CD4-positive, alpha-beta T cell treated with Interleukin-17A for 1 hour (primary cell): Measurements from ENCODE around the gene THOP1.

Experiments
- DNase-seq: peaks from one replicate; pipeline ENCODE4 v3.0.0-alpha.2; 2020

The THOP1 gene

GRCh38 chr19:2785244-2785997, at the start of gene THOP1:
Gene THOP1, plus strand, starts transcription at chr19:2785503. Its CDS starts 160 bp downstream, at chr19:2785663.
- DNase-seq = peak; percentile 98

GRCh38 chr19:2736550-2737190, 48.6 kb upstream of the THOP1 start:
- no peak for DNase-seq

GRCh38 chr19:2739602-2740313, 45.5 kb upstream of the THOP1 start, which contains the start of gene SLC39A3:
Gene SLC39A3, minus strand, starts transcription at chr19:2740017. Its CDS starts 2,760 bp downstream, at chr19:2737257.
- peak; percentile 99 for DNase-seq

GRCh38 chr19:2740314-2740656, 45.0 kb upstream of the THOP1 start:
- no peak for DNase-seq

GRCh38 chr19:2743099-2743498, 42.2 kb upstream of the THOP1 start:
- DNase-seq = no peak

- no peak for DNase-seq
Measured at GRCh38 chr19:2744113-2744512, 41.2 kb upstream of the THOP1 start.

- DNase-seq = no peak
Measured at GRCh38 chr19:2747349-2747748, 38.0 kb upstream of the THOP1 start.

- DNase-seq = no peak
Measured at GRCh38 chr19:2750808-2751437, 34.4 kb upstream of the THOP1 start.

GRCh38 chr19:2751438-2751830, 33.9 kb upstream of the THOP1 start:
- DNase-seq = no peak

GRCh38 chr19:2754659-2755447, 30.4 kb upstream of the THOP1 start:
- DNase-seq = no peak

GRCh38 chr19:2755448-2755705, 29.9 kb upstream of the THOP1 start:
- no peak for DNase-seq

GRCh38 chr19:2755811-2756210, 29.5 kb upstream of the THOP1 start:
- no peak for DNase-seq

GRCh38 chr19:2756477-2756876, 28.8 kb upstream of the THOP1 start:
- DNase-seq = no peak

- DNase-seq = no peak
Measured at GRCh38 chr19:2756921-2757881, 28.1 kb upstream of the THOP1 start.

GRCh38 chr19:2758601-2759313, 26.5 kb upstream of the THOP1 start:
- peak; percentile 15 for DNase-seq

GRCh38 chr19:2759362-2759761, 25.9 kb upstream of the THOP1 start:
- no peak for DNase-seq

GRCh38 chr19:2759965-2760364, 25.3 kb upstream of the THOP1 start:
- no peak for DNase-seq

- DNase-seq = no peak
Measured at GRCh38 chr19:2761309-2761677, 24.0 kb upstream of the THOP1 start.

GRCh38 chr19:2761876-2762782, 23.2 kb upstream of the THOP1 start:
- DNase-seq = no peak
